AG10803 (cell line): ENCODE data around the gene TMEM54.

ENCODE experiments used
- DNase-seq: peaks from one replicate; pipeline ENCODE4 v3.0.0; 2010; ENCODE audit warnings: low read depth
- H3K4me3 ChIP-seq: 2 replicates; pipeline ENCODE4 v1.5.1; 2011; ENCODE audit warnings: mild to moderate bottlenecking, low read length, control low read depth
- TF ChIP-seq, protein P1 (sequence below): conservative IDR thresholded peaks from 2 replicates; pipeline ENCODE4 v1.5.1; 2011; ENCODE audit warnings: mild to moderate bottlenecking, low read length, control low read depth, inconsistent platforms

The TMEM54 gene

GRCh38 chr1:32919811-32920733, 18.9 kb upstream of the TMEM54 start:
- DNase-seq = peak; percentile 39
- TF ChIP-seq, protein P1, sequence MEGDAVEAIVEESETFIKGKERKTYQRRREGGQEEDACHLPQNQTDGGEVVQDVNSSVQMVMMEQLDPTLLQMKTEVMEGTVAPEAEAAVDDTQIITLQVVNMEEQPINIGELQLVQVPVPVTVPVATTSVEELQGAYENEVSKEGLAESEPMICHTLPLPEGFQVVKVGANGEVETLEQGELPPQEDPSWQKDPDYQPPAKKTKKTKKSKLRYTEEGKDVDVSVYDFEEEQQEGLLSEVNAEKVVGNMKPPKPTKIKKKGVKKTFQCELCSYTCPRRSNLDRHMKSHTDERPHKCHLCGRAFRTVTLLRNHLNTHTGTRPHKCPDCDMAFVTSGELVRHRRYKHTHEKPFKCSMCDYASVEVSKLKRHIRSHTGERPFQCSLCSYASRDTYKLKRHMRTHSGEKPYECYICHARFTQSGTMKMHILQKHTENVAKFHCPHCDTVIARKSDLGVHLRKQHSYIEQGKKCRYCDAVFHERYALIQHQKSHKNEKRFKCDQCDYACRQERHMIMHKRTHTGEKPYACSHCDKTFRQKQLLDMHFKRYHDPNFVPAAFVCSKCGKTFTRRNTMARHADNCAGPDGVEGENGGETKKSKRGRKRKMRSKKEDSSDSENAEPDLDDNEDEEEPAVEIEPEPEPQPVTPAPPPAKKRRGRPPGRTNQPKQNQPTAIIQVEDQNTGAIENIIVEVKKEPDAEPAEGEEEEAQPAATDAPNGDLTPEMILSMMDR = no peak
- H3K4me3 ChIP-seq = no peak overlapping the region

DNA sequence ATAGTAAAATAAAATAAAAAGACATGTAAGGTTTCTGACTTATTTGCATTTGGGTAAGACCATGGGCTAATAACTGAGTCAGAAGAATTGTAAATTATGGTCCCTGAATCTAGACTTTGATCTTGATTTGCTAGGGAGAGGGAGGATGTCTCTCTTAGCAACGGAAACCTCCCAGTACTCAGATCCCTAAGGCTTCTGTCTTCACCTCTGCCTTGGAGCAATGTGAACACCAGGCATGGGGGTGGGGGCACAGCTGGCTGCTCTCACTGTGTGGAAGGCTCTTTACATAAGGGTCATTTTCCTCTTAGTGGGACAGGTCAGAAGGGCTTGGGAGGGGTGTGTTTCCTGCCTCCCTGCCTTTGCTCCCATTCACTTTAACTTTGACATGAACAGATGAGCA, 17.0 kb upstream of the TMEM54 start:
- no peak overlapping the region for H3K4me3 ChIP-seq
- no peak for DNase-seq
- TF ChIP-seq, protein P1 = no peak

GRCh38 chr1:32917521-32917920, 16.3 kb upstream of the TMEM54 start:
- no peak overlapping the region for H3K4me3 ChIP-seq
- DNase-seq = no peak
- TF ChIP-seq, protein P1 = no peak

- TF ChIP-seq, protein P1 = no peak
- no peak overlapping the region for H3K4me3 ChIP-seq
- DNase-seq = peak; percentile 22
Measured at GRCh38 chr1:32915766-32916706, 14.8 kb upstream of the TMEM54 start.

DNA sequence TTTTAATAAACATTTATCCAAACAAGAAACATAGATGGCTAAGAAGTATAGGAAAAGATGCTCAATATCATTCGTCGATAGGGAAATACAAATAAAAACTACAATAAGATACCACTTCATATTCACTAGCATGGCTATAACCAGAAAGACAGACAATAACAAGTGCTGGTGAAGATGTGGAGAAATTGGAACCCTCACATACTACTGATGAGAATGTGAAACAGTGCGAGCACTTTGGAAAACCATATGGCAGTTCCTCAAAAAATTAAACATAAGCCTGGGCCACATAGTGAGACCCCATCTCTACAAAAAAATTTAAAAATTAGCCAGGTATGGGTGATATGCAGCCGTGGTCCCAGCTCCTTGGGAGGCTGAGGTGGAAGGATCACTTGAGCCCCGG, 9.1 kb upstream of the TMEM54 start:
- no peak overlapping the region for H3K4me3 ChIP-seq
- no peak for DNase-seq
- TF ChIP-seq, protein P1 = no peak

DNA sequence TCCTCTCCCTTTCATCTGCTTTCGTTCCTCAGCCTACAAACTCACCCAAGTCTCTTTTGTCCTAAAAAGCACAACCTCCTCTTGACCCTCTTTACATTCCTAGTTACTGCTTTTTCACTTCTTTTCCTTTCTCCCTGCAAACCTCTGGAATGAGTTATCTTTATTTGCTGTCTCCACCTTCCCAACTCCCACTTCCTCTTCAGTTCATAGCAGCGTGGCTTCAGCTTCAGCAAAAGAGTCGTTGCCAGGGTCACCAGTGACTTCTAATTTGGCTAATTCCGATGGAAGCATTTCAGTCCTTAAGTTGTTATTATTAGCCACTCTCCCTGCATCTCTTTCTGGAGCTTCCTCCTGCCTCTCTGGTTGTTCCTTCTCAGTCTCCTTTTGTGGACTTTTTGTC, 6.2 kb upstream of the TMEM54 start:
- H3K4me3 ChIP-seq = no peak overlapping the region
- TF ChIP-seq, protein P1 = no peak
- peak; percentile 38 for DNase-seq
